ENCODE measurements around the gene GSS.
"Not testable (repeated sequence)": the region's sequence is repeated elsewhere in the genome, so short reads cannot be mapped to it uniquely, and the experiment has no call there.

The GSS gene

DNA sequence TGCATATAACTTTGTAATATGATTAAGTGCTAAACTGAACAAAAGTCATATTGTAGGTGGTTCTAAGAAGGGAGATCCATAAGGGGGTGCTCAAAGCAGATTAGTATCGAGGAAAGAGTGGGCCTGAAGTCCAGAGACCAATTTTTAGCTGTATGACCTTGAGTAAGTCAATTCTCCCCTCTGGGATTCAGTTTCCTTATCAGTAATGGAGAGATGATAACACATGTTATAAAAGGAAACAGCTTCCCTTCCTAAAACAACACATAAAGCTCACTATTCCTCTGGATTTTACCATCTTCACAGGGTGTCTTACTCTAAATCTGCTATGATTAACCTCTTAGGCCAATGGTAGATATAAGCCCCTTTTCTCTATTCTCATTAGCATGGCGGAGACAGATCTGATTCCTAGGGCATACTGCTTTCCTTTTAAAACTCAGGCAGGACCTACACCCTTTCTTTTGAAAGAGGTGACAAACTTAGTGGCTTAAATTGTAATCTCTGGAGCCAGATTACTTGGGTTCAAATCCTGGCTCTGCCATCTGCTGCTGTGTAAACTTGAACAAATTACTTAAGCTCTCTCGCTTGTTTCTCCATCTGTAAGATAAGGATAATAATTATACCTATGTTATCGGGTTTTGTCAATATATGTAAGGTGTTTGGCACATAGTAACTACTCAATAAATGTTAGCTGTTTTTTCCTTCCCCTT is 39.7 kb downstream of the GSS start:
- no peaks in the 10 kb centered on the region for H3K27me3 Mint-ChIP-seq (ENCODE audit: low read depth, poor library complexity)
- H3K36me3 Mint-ChIP-seq (ENCODE audit: low read depth) = peaks cover 18% of the 10 kb centered on the region
- H3K9me3 Mint-ChIP-seq = no peaks in the 10 kb centered on the region
- no peaks in the 10 kb centered on the region for H3K4me1 Mint-ChIP-seq
- no peak for DNase-seq
- no peak overlapping the region for H3K4me3 Mint-ChIP-seq
- TF ChIP-seq CTCF (IDR thresholded peaks at IDR 0.05) = no peak
- no peak overlapping the region for H3K27ac Mint-ChIP-seq

- no peaks in the 10 kb centered on the region for H3K27me3 Mint-ChIP-seq (ENCODE audit: low read depth, poor library complexity)
Observed at GRCh38 chr20:34915131-34915530, 40.5 kb downstream of the GSS start.

GRCh38 chr20:34907616-34908469 is 47.8 kb downstream of the GSS start:
- Mint-ChIP-seq H3K27me3 (ENCODE audit: low read depth, poor library complexity) (no peaks in the 10 kb centered on the region), H3K36me3 (ENCODE audit: low read depth) (peaks cover 13% of the 10 kb centered on the region), H3K9me3 (no peaks in the 10 kb centered on the region), H3K4me1 (no peaks in the 10 kb centered on the region), H3K4me3 (no peak overlapping the region), H3K27ac (peak overlapping the region; percentile 81)
- no peak for TF ChIP-seq CTCF (IDR thresholded peaks at IDR 0.05)
- no peak for DNase-seq

More at GRCh38 chr20:34915131-34915530, 40.5 kb downstream of the GSS start:
- no peak for DNase-seq
- H3K36me3 Mint-ChIP-seq (ENCODE audit: low read depth) = peaks cover 10% of the 10 kb centered on the region
- no peak for TF ChIP-seq CTCF (IDR thresholded peaks at IDR 0.05)
- no peaks in the 10 kb centered on the region for H3K4me1 Mint-ChIP-seq
- no peaks in the 10 kb centered on the region for H3K9me3 Mint-ChIP-seq
- H3K27ac Mint-ChIP-seq = no peak overlapping the region
- no peak overlapping the region for H3K4me3 Mint-ChIP-seq

GRCh38 chr20:34904202-34904621 is 51.4 kb downstream of the GSS start:
- peaks cover 17% of the 10 kb centered on the region for H3K36me3 Mint-ChIP-seq (ENCODE audit: low read depth)
- DNase-seq = no peak
- H3K27ac Mint-ChIP-seq = no peak overlapping the region
- H3K4me1 Mint-ChIP-seq = no peaks in the 10 kb centered on the region
- H3K27me3 Mint-ChIP-seq (ENCODE audit: low read depth, poor library complexity) = no peaks in the 10 kb centered on the region
- peaks cover 5% of the 10 kb centered on the region for H3K9me3 Mint-ChIP-seq
- no peak for TF ChIP-seq CTCF (IDR thresholded peaks at IDR 0.05)
- H3K4me3 Mint-ChIP-seq = no peak overlapping the region

GRCh38 chr20:34898731-34899130 is 56.9 kb downstream of the GSS start:
- not testable (repeated sequence) for H3K4me1 Mint-ChIP-seq; H3K27me3 Mint-ChIP-seq (ENCODE audit: low read depth, poor library complexity); H3K27ac Mint-ChIP-seq; DNase-seq; H3K4me3 Mint-ChIP-seq
- Mint-ChIP-seq H3K9me3 (peaks cover 13% of the 10 kb centered on the region), H3K36me3 (ENCODE audit: low read depth) (peaks cover 26% of the 10 kb centered on the region)

DNA sequence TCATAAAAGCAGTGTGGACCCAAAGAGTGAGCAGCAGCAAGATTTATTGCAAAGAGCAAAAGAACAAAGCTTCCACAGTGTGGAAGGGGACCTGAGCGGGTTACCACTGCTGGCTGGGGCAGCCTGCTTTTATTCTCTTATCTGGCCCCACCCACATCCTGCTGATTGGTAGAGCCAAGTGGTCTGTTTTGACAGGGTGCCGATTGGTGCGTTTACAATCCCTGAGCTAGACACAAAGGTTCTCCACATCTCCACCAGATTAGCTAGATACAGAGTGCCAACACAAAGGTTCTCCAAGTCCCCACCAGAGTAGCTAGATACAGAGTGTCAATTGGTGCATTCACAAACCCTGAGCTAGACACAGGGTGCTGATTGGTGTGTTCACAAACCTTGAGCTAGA is 57.5 kb downstream of the GSS start:
- H3K9me3 Mint-ChIP-seq = peaks cover 13% of the 10 kb centered on the region

More for the DNA sequence above, 57.5 kb downstream of the GSS start:
- not testable (repeated sequence) for H3K4me3 Mint-ChIP-seq; H3K4me1 Mint-ChIP-seq; H3K27me3 Mint-ChIP-seq (ENCODE audit: low read depth, poor library complexity); H3K27ac Mint-ChIP-seq; DNase-seq
- H3K36me3 Mint-ChIP-seq (ENCODE audit: low read depth) = peaks cover 26% of the 10 kb centered on the region
